Measurements from ENCODE around the gene AHCTF1.
"Not testable (repeated sequence)": the region's sequence is repeated elsewhere in the genome, so short reads cannot be mapped to it uniquely, and the experiment has no call there.

AHCTF1 gene

GRCh38 chr1:246831543-246831942, 100.2 kb downstream of the AHCTF1 start:
- H3K4me1 ChIP-seq (ENCODE audit: insufficient read depth, low read length), result no peaks in the 10 kb centered on the region
- no peak overlapping the region for H3K4me3 ChIP-seq (ENCODE audit: low read length)
- H3K27me3 ChIP-seq (ENCODE audit: insufficient read depth, low read length), result no peaks in the 10 kb centered on the region
- no peak overlapping the region for H3K9ac ChIP-seq (ENCODE audit: low read depth, low read length)
- peaks cover 20% of the 10 kb centered on the region for H3K9me3 ChIP-seq (ENCODE audit: insufficient read depth, low read depth, low read length)
- H3K36me3 ChIP-seq (ENCODE audit: insufficient read depth, low read depth, low read length), result no peaks in the 10 kb centered on the region
- H3K27ac ChIP-seq (ENCODE audit: low read length), result no peak overlapping the region

- Histone ChIP-seq H3K36me3 (ENCODE audit: insufficient read depth, low read depth, low read length) (no peaks in the 10 kb centered on the region), H3K4me3 (ENCODE audit: low read length) (no peak overlapping the region), H3K27me3 (ENCODE audit: insufficient read depth, low read length) (no peaks in the 10 kb centered on the region), H3K9me3 (ENCODE audit: insufficient read depth, low read depth, low read length) (peaks cover 20% of the 10 kb centered on the region), H3K4me1 (ENCODE audit: insufficient read depth, low read length) (no peaks in the 10 kb centered on the region), H3K9ac (ENCODE audit: low read depth, low read length) (no peak overlapping the region), H3K27ac (ENCODE audit: low read length) (no peak overlapping the region)
These were observed 102.9 kb downstream of the AHCTF1 start for GRCh38 chr1:246828818-246829217.

- Histone ChIP-seq H3K36me3 (ENCODE audit: insufficient read depth, low read depth, low read length) (no peaks in the 10 kb centered on the region), H3K4me3 (ENCODE audit: low read length) (no peak overlapping the region), H3K9ac (ENCODE audit: low read depth, low read length) (no peak overlapping the region), H3K27me3 (ENCODE audit: insufficient read depth, low read length) (no peaks in the 10 kb centered on the region), H3K4me1 (ENCODE audit: insufficient read depth, low read length) (no peaks in the 10 kb centered on the region), H3K9me3 (ENCODE audit: insufficient read depth, low read depth, low read length) (peaks cover 20% of the 10 kb centered on the region), H3K27ac (ENCODE audit: low read length) (no peak overlapping the region)
These were observed 104.4 kb downstream of the AHCTF1 start for GRCh38 chr1:246827396-246827795.

- H3K27me3 ChIP-seq (ENCODE audit: insufficient read depth, low read length), result no peaks in the 10 kb centered on the region
- H3K9me3 ChIP-seq (ENCODE audit: insufficient read depth, low read depth, low read length), result peaks cover 20% of the 10 kb centered on the region
- H3K36me3 ChIP-seq (ENCODE audit: insufficient read depth, low read depth, low read length), result no peaks in the 10 kb centered on the region
- no peak overlapping the region for H3K4me3 ChIP-seq (ENCODE audit: low read length)
- no peak overlapping the region for H3K27ac ChIP-seq (ENCODE audit: low read length)
- no peak overlapping the region for H3K9ac ChIP-seq (ENCODE audit: low read depth, low read length)
- H3K4me1 ChIP-seq (ENCODE audit: insufficient read depth, low read length), result no peaks in the 10 kb centered on the region
These were observed 106.1 kb downstream of the AHCTF1 start for GRCh38 chr1:246825557-246826175.

- no peak overlapping the region for H3K27ac ChIP-seq (ENCODE audit: low read length)
- peaks cover 13% of the 10 kb centered on the region for H3K9me3 ChIP-seq (ENCODE audit: insufficient read depth, low read depth, low read length)
- no peaks in the 10 kb centered on the region for H3K27me3 ChIP-seq (ENCODE audit: insufficient read depth, low read length)
- no peaks in the 10 kb centered on the region for H3K36me3 ChIP-seq (ENCODE audit: insufficient read depth, low read depth, low read length)
- no peak overlapping the region for H3K4me3 ChIP-seq (ENCODE audit: low read length)
- H3K4me1 ChIP-seq (ENCODE audit: insufficient read depth, low read length), result no peaks in the 10 kb centered on the region
- H3K9ac ChIP-seq (ENCODE audit: low read depth, low read length), result no peak overlapping the region
These were observed 107.2 kb downstream of the AHCTF1 start for GRCh38 chr1:246824541-246824940.

GRCh38 chr1:246822154-246822553, 109.6 kb downstream of the AHCTF1 start:
- not testable (repeated sequence) for H3K9me3 ChIP-seq (ENCODE audit: insufficient read depth, low read depth, low read length); H3K27ac ChIP-seq (ENCODE audit: low read length); H3K27me3 ChIP-seq (ENCODE audit: insufficient read depth, low read length); H3K4me1 ChIP-seq (ENCODE audit: insufficient read depth, low read length); H3K36me3 ChIP-seq (ENCODE audit: insufficient read depth, low read depth, low read length); H3K4me3 ChIP-seq (ENCODE audit: low read length); H3K9ac ChIP-seq (ENCODE audit: low read depth, low read length)

GRCh38 chr1:246820666-246821065, 111.1 kb downstream of the AHCTF1 start:
- Histone ChIP-seq H3K27me3 (ENCODE audit: insufficient read depth, low read length) (no peaks in the 10 kb centered on the region), H3K36me3 (ENCODE audit: insufficient read depth, low read depth, low read length) (no peaks in the 10 kb centered on the region), H3K4me3 (ENCODE audit: low read length) (no peak overlapping the region), H3K9me3 (ENCODE audit: insufficient read depth, low read depth, low read length) (no peaks in the 10 kb centered on the region), H3K4me1 (ENCODE audit: insufficient read depth, low read length) (no peaks in the 10 kb centered on the region), H3K27ac (ENCODE audit: low read length) (no peak overlapping the region), H3K9ac (ENCODE audit: low read depth, low read length) (no peak overlapping the region)

- H3K36me3 ChIP-seq (ENCODE audit: insufficient read depth, low read depth, low read length); H3K27me3 ChIP-seq (ENCODE audit: insufficient read depth, low read length); H3K4me1 ChIP-seq (ENCODE audit: insufficient read depth, low read length); H3K9me3 ChIP-seq (ENCODE audit: insufficient read depth, low read depth, low read length); H3K27ac ChIP-seq (ENCODE audit: low read length); H3K4me3 ChIP-seq (ENCODE audit: low read length); H3K9ac ChIP-seq (ENCODE audit: low read depth, low read length): not testable (repeated sequence)
These were observed 114.0 kb downstream of the AHCTF1 start for GRCh38 chr1:246817778-246818177.

- Histone ChIP-seq H3K27me3 (ENCODE audit: insufficient read depth, low read length) (no peaks in the 10 kb centered on the region; the same call in 1 of the 2 replicates), H3K9ac (ENCODE audit: low read depth, low read length) (no peak overlapping the region), H3K9me3 (ENCODE audit: insufficient read depth, low read depth, low read length) (no peaks in the 10 kb centered on the region), H3K4me3 (ENCODE audit: low read length) (no peak overlapping the region), H3K4me1 (ENCODE audit: insufficient read depth, low read length) (peaks cover 4% of the 10 kb centered on the region; the same call in 1 of the 2 replicates), H3K36me3 (ENCODE audit: insufficient read depth, low read depth, low read length) (no peaks in the 10 kb centered on the region), H3K27ac (ENCODE audit: low read length) (no peak overlapping the region)
These were observed 116.0 kb downstream of the AHCTF1 start for GRCh38 chr1:246815693-246816270.

- H3K9me3 ChIP-seq (ENCODE audit: insufficient read depth, low read depth, low read length), result no peaks in the 10 kb centered on the region
- no peaks in the 10 kb centered on the region; the same call in 1 of the 2 replicates for H3K27me3 ChIP-seq (ENCODE audit: insufficient read depth, low read length)
- H3K36me3 ChIP-seq (ENCODE audit: insufficient read depth, low read depth, low read length), result no peaks in the 10 kb centered on the region
- H3K27ac ChIP-seq (ENCODE audit: low read length), result no peak overlapping the region
- no peak overlapping the region for H3K9ac ChIP-seq (ENCODE audit: low read depth, low read length)
- H3K4me3 ChIP-seq (ENCODE audit: low read length), result no peak overlapping the region
- H3K4me1 ChIP-seq (ENCODE audit: insufficient read depth, low read length), result peaks cover 4% of the 10 kb centered on the region; the same call in 1 of the 2 replicates
These were observed 116.9 kb downstream of the AHCTF1 start for GRCh38 chr1:246814890-246815289.

- not testable (repeated sequence) for H3K27ac ChIP-seq (ENCODE audit: low read length); H3K36me3 ChIP-seq (ENCODE audit: insufficient read depth, low read depth, low read length); H3K4me3 ChIP-seq (ENCODE audit: low read length); H3K4me1 ChIP-seq (ENCODE audit: insufficient read depth, low read length); H3K9me3 ChIP-seq (ENCODE audit: insufficient read depth, low read depth, low read length); H3K9ac ChIP-seq (ENCODE audit: low read depth, low read length); H3K27me3 ChIP-seq (ENCODE audit: insufficient read depth, low read length)
These were observed 118.4 kb downstream of the AHCTF1 start for GRCh38 chr1:246813325-246813724.

- Histone ChIP-seq H3K36me3 (ENCODE audit: insufficient read depth, low read depth, low read length) (no peaks in the 10 kb centered on the region), H3K27ac (ENCODE audit: low read length) (no peak overlapping the region), H3K4me1 (ENCODE audit: insufficient read depth, low read length) (peaks cover 9% of the 10 kb centered on the region), H3K27me3 (ENCODE audit: insufficient read depth, low read length) (no peaks in the 10 kb centered on the region; the same call in 1 of the 2 replicates), H3K4me3 (ENCODE audit: low read length) (no peak overlapping the region), H3K9ac (ENCODE audit: low read depth, low read length) (no peak overlapping the region), H3K9me3 (ENCODE audit: insufficient read depth, low read depth, low read length) (no peaks in the 10 kb centered on the region)
These were observed 119.8 kb downstream of the AHCTF1 start for GRCh38 chr1:246811985-246812384.

Measured in iPS-20b (cell line).